ENCODE results near the gene ARL15.

Gene ARL15

GRCh38 chr5:54296386-54296785, 14.0 kb downstream of the ARL15 start:
- DNase-seq (ENCODE audit: low read depth in 2 of 2), result no peak
- H3K4me3 ChIP-seq (replicated peaks in 1 of 2; ENCODE audit: low read depth in 2 of 2, low read length in 2 of 2), result no peak overlapping the region
- TF ChIP-seq CTCF (IDR thresholded peaks at IDR 0.05; ENCODE audit: low read depth, low read length), result no peak

DNA sequence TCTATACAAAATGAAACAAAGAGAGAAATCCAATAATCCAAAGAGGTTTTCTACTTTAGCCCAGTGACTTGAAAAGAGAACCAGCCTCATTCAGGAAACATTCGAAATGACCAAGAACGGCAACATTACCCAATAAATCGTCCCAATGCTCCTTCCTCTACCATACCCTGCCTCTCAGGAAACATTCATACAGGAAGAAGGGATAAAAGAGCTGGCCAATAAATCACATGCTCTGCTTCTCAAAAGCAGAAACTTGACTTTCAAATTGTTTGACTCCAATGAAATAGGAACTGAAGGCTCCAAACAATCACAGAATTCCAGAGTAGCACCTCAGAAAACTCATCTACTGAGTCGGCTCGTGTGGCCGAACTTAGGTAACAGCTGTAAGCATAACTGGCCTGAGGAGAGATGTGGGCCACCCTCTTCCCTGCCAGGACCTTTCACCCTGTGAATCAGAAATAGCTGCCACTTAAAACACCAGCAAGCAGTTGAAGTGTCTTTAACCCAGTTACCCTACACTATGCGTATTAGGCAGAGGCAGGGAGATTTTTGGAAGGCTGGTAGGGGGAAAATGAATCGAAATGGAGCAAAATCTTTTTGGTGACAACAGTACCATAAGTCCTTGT, 14.6 kb downstream of the ARL15 start:
- TF ChIP-seq CTCF (IDR thresholded peaks at IDR 0.05; ENCODE audit: low read depth, low read length), result no peak
- no peak overlapping the region for H3K4me3 ChIP-seq (replicated peaks in 1 of 2; ENCODE audit: low read depth in 2 of 2, low read length in 2 of 2)
- no peak for DNase-seq (ENCODE audit: low read depth in 2 of 2)

- no peak overlapping the region for H3K4me3 ChIP-seq (replicated peaks in 1 of 2; ENCODE audit: low read depth in 2 of 2, low read length in 2 of 2)
- TF ChIP-seq CTCF (IDR thresholded peaks at IDR 0.05; ENCODE audit: low read depth, low read length), result no peak
- no peak for DNase-seq (ENCODE audit: low read depth in 2 of 2)
These were observed 16.2 kb downstream of the ARL15 start for GRCh38 chr5:54294097-54294667.

DNA sequence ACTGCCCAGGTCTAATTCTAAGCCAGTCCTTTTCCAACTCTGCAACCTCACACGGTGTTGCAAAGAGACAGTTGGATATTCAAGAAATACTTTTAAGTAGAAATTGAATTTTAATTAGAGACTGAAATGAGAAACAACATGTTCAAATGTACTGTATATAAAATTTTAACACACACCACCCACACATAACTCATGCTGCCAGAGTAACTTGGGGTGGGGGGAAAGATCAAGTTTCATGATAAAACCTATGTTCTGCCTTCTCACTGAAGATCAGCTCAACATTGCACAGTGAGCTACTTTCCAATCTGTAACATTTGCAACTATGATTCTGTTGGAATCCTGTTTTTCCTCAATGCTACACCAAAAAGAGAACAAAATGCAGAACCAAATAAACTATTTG, 17.5 kb downstream of the ARL15 start:
- DNase-seq (ENCODE audit: low read depth in 2 of 2), result no peak
- TF ChIP-seq CTCF (IDR thresholded peaks at IDR 0.05; ENCODE audit: low read depth, low read length), result no peak
- no peak overlapping the region for H3K4me3 ChIP-seq (replicated peaks in 1 of 2; ENCODE audit: low read depth in 2 of 2, low read length in 2 of 2)

DNA sequence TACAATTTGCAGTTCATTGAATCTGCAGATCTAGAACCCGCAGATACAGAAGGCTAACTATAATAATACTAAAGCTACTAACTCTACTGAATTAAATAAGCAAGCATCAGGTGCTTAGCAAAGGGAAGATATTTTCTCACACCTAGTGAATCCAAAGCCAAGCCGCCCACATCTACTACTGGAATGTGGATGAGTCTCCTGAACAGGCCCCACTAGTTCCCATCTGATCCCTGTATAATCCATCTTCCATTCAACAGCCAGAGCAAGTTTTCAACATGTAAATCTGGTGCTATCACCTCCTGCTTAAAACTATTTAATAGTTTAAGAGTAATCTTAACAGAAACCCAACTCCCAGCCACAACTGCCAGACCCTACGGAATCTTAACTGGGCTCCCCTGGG, 18.9 kb downstream of the ARL15 start:
- TF ChIP-seq CTCF (IDR thresholded peaks at IDR 0.05; ENCODE audit: low read depth, low read length), result no peak
- DNase-seq (ENCODE audit: low read depth in 2 of 2), result no peak

DNA sequence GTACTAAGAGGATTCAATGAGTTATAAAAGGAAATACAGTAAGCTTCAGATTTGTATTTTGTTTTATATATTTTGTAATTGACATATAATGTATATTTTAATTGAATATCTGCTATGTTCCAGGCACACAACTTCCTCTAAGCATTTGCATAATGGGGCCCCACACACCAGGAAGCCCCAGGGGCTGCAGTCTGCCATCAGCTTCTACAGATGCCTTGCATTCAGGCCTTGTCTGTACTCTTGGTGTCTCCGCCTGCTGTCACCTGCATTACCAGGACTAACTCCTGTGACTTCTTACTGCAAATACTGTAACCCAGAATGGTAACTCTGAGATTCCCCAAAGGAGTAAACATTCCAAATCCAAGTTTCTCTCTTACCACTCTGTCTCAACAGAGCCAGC, 20.6 kb downstream of the ARL15 start:
- no peak overlapping the region for H3K4me3 ChIP-seq (replicated peaks in 1 of 2; ENCODE audit: low read depth in 2 of 2, low read length in 2 of 2)
- DNase-seq (ENCODE audit: low read depth in 2 of 2), result no peak
- no peak for TF ChIP-seq CTCF (IDR thresholded peaks at IDR 0.05; ENCODE audit: low read depth, low read length)

More for the DNA sequence above, 18.9 kb downstream of the ARL15 start:
- H3K4me3 ChIP-seq (replicated peaks in 1 of 2; ENCODE audit: low read depth in 2 of 2, low read length in 2 of 2), result no peak overlapping the region

All from cardiac fibroblast (primary cell).